ENCODE results near the gene VPS45.
"Not testable (repeated sequence)": the region's sequence is repeated elsewhere in the genome, so short reads cannot be mapped to it uniquely, and the experiment has no call there.

The VPS45 gene

DNA sequence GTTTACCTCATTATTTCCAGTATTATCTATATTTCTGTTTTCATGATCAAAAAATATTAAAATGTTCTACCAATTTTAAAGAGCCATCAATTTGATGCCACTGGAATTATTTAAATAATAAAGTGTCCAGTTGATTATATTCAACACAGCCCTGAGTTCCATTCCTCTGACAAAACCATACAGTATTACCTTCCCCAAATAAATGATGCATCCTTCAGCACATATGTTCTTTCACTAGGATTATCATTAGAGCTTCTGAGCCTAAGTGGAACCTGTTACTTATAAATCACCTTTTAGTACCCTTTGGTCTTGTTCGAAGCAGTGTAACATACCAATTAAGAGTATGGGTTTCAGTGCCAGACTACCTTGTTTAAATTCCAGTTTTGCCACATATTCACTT lies 64.8 kb downstream of the VPS45 start:
- no peak for DNase-seq (ENCODE audit: low read depth in 2 of 2)

DNA sequence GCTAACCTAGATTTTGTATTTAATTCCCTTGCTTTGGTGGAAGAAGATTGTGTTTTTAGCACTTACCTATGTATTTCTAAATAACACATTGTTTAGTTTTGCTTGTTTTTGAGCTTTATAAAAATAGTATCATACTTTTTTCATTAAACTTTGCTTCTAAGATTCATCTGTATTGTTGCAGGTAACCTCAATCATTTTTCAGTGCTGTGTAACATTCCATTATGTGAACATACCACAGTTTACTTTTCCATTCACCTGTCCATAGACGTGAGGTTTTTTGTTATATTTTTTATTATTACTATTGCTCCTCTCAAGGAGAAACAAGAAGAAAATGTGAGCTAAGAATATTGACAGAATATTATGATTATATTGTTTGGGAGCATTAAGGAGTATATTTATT lies 67.0 kb downstream of the VPS45 start:
- no peak for DNase-seq (ENCODE audit: low read depth in 2 of 2)

DNA sequence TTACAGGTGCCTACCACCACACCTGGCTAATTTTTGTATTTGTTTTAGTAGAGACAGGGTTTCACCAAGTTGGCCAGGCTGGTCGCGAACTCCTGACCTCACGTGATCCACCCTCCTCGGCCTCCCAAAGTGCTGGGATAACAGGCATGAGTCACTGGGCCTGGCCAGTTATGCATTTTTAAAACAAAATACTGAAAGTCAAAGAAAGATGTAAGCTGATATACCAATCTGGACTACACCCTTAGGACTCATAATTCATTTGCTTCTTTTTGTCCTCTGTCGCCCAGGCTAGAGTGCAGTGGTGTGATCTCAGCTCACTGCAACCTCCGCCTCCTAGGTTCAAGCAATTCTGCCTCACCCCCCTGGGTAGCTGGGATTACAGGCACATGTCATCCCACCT lies 67.8 kb downstream of the VPS45 start:
- not testable (repeated sequence) for DNase-seq (ENCODE audit: low read depth in 2 of 2)

DNA sequence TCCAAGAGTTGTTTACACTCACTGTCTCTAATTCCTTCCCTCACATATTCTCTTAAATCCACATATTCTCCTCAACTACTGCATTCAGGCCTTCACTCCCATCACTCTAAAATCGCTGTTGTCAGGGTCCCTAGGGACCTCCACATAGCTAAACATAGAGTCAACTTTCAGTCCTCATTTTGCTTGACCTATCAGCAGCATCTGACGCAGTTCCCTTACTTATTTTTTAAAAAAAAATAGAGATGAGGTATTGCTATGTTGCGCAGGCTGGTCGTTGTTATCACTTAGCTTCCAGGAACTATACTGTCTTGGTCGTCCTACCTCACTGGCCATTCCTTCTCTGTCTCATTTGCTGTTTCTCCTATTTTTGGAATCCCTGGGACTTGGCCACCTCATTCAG lies 70.5 kb downstream of the VPS45 start:
- DNase-seq (ENCODE audit: low read depth in 2 of 2), result no peak

DNA sequence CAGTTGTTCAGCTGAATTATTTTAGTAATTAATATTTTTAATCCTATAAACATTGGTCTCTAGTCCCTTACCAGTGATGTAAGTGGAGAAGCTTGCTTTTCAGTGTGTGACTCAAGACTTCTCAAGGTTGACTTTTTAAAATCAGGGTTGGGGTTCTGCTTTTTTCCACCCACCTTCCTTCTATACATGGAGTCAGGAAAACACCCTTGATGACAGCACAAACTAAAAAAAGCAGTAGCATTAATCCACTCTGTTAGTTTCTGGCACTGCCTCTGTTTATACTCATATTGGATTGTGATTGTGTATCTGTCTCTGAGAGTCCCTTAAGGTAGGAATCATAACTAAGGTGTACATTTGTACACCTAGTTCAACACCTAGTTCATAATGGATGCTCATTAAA lies 73.9 kb downstream of the VPS45 start:
- DNase-seq (ENCODE audit: low read depth in 2 of 2), result no peak

DNA sequence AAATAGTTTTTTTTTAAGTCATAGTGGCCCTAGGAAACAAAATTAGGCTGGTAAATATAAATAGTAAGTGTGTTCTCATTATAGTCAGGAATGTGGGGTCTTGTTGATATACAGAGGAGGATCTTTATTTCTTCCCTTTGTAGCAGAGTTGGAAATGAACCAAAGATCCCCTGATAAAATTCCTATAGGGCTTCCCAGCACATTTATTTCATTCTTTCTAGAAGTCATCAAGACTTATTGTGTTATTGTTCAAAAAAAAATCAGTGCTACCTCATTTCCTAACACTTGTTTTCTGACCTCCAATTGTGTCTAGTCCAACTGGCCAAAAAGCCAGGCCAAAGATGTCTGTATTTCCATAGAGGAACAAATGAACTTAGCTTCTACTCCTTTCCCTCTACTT lies 74.5 kb downstream of the VPS45 start:
- DNase-seq (ENCODE audit: low read depth in 2 of 2), result no peak

GRCh38 chr1:150144606-150145005 lies 77.0 kb downstream of the VPS45 start:
- DNase-seq (ENCODE audit: low read depth in 2 of 2), result no peak

DNA sequence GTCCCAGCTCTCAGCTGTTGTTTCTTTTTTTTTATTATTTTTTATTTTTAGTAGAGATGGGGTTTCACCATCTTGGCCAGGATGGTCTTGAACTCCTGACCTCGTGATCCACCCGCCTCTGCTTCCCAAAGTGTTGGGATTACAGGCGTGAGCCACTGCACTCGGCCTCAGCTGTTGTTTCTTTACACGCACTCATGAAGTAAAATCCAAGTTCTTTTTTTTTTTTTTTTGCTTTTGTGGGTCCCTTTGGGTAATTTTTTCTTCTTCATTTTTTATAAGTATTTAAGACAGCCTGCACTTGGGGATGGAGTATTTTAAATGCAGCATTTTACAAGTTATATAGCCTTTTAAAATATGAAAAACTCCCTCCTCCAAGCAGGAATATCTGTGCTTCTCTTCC lies 78.4 kb downstream of the VPS45 start:
- not testable (repeated sequence) for DNase-seq (ENCODE audit: low read depth in 2 of 2)

DNA sequence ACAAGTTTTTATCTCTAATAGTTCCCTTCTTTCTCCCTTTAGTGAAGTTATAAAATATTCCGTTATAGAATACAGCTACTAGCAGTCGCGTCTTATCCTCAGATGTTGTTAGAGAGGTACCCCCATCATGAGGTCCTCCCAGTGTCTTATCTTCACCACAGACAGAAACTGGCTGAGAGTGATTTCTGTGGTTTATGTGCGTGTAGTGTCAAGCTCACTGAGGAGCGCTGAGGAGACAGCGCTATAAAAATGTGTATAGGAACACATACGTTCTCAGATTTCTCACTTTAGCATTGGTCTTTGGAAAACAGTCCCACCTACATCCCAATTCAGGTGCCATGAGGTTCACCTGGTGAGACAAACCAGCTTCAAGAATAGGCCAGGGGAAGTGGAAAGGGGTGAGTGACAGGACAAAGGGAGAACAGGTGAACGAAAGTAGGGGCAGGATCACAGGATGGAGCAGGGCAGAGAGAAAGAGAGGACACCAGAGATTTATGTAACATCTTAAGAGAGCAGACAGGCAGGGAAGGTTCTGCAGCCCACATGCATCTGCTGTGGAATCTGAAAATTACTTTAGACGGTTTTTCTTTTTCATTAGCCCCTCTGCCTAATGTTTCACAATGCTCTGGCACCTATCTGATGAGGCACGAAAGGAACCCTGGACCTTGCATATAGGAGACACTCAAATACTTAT lies 79.4 kb downstream of the VPS45 start:
- no peak for DNase-seq (ENCODE audit: low read depth in 2 of 2)

- DNase-seq (ENCODE audit: low read depth in 2 of 2), result no peak
Observed at GRCh38 chr1:150148837-150149270, 81.3 kb downstream of the VPS45 start.

DNA sequence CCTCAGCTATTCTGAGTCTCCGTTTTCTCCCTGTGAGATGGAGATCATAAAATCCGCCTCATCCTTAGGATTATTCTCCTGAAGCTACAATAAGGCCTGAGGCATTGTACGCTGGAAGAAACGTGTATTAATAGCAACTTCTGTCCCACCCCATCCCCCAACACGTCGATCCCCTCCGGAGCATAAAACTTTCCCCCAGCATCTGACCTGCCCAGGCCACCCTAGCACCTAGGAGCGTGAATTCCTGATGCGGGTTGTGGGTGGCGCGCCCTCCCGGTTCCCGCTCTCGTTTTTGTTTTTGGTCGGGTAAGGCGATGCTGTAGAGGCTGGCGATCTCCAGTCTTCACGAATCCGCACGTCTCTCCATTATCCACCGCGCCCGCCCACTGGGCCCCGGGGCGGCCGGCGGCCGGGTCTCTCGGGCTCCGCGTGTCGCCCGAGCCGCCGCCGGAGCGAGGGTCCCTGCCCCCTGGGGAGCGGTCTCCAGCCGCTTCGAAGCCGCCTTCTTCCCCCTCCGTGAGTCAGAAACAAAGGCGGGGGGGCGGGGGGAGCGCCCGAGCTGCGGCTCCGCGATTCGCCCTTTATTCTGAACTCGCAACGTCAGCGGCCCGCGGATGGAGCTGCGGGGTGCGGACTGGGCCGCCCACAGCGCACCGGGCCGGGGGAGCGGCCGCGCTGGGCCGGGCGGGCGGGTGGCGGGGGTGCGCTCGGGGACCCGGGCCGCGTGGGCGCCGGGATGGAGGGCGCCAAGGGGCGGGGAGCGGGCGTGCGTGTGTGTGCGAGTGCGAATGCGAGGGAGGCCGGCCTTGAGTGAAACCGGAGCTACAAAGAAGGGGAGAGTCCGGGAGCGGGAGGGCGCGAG lies 81.9 kb downstream of the VPS45 start, which contains the start of gene PLEKHO1:
Gene PLEKHO1, plus strand, starts transcription at position 646 of the 862 bp plus-strand sequence. CDS start 342 bp downstream, outside the sequence.
- peak; percentile 73 to 77 for DNase-seq (ENCODE audit: low read depth in 2 of 2)

- no peak for DNase-seq (ENCODE audit: low read depth in 2 of 2)
Observed at GRCh38 chr1:150150133-150151021, 82.8 kb downstream of the VPS45 start.

DNA sequence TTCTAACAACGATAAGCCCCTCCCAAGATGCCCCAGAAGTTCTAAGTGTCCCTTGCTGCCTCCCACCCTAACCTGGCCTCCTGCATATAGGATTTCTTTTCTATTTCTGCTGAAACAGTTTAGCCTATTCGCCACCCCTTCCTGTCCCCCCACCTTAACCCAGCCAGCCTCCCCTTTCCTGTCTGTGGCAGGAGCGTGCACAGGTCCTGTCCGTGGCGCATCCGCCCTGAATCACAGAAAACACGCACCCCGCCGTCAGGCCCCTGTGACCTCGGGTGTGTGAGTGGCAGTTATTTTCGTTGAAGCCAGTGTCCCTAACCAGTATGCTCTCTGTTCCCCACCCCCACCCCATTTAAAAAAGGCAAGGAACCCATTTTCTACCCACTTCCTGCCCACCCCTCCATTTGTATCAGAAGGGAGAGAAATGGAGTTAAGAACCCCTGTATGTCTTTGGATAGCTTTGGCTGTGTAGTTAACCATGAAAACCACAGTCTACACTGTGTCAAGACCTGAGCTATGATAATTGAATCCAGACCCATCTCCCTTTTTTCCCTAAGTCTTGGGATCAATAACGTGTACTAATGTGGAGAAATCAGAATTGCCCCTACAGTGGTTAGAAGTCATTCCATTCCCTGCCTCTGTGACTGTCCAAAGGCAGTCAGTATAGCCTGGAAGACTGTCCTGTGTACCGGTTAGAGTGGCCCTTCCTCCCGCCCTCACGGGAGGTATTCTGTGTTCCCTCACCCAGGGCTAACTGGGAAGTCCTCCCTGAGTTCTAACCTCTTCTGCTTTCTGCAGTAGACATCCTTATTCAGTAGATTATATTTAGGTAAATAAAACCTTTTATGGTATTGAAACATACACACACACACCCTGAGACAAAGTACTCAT lies 84.0 kb downstream of the VPS45 start:
- DNase-seq (ENCODE audit: low read depth in 2 of 2), result peak; percentile 40 to 47

DNA sequence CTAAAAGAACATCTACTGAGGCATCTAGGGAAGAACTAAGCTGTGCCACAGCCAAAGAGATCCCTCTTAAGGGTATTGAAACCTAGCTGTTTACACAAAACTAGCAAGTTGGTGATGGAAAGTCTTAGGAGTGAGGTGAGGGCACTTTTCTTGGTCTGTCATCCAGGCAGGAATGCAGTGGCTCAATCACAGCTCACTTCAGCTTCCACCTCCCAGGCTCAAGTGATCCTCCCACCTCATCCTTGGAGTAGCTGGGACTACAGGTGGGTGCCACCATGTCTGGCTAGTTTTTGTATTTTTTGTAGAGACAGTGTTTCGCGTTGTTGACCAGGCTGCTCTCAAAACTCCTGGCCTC lies 84.6 kb downstream of the VPS45 start:
- no peak for DNase-seq (ENCODE audit: low read depth in 2 of 2)

GRCh38 chr1:150152772-150153456 lies 85.3 kb downstream of the VPS45 start:
- no peak for DNase-seq (ENCODE audit: low read depth in 2 of 2)

GRCh38 chr1:150154143-150154542 lies 86.6 kb downstream of the VPS45 start:
- no peak for DNase-seq (ENCODE audit: low read depth in 2 of 2)

DNA sequence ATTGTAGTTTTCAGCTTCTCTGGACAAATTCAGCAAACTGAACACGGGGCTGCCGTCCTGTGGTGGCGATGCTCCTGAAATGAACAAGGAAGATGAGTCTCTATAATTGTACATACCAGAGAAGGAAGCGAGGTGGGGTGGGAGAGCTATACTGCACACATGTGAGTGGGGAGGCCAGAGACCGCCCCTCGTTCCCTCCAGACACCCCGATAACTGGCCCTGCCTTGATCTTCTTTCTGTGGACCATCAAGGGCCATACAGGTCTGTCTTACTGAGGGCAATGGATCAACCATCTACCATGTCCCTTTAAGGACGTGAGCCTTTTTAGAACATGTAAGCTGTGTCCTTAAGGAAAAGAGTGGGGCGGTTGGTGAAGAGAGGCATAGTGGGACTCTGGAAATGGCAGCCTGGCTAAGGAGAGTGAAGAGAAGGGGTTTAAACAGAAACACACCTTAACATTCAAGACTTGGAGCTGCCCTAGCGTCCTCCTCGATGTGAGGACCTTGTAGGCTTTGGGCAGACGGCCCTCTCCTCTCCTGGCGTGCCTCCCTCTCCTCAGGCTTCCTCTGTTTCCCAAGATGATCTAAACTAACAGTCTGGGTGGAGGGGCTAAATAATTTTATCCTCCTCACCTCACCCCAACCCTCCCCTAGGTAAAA lies 88.0 kb downstream of the VPS45 start:
- DNase-seq (ENCODE audit: low read depth in 2 of 2), result no peak

DNA sequence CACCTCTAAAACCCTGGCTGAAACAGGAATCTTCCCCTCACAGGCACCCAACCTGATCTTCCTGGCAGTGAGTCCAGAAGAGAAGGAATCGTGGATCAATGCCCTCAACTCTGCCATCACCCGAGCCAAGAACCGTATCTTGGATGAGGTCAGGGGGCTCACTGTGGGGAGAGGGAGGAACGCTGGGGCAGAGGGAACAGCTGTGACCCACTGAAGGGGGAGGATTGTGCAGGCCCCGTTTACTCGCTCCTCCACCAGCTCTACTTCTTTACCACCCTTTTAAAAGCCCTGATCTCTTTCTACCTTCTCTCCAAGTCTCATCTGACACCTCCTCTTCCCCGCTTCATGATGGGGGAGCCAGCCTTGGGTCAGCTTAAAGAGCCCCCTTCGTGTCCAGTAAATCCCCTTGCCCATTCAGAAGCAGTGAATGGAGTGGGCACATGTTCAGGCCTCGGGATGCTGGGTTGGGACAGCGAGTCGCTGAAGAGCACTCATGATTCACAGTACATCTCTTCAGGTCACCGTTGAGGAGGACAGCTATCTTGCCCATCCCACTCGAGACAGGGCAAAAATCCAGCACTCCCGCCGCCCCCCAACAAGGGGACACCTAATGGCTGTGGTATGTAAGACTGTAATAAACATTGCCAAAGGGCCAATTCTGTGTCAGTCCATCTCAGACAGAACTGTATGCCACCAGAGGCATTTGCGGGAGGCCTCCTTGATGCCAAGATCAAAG lies 89.5 kb downstream of the VPS45 start:
- no peak for DNase-seq (ENCODE audit: low read depth in 2 of 2)

DNA sequence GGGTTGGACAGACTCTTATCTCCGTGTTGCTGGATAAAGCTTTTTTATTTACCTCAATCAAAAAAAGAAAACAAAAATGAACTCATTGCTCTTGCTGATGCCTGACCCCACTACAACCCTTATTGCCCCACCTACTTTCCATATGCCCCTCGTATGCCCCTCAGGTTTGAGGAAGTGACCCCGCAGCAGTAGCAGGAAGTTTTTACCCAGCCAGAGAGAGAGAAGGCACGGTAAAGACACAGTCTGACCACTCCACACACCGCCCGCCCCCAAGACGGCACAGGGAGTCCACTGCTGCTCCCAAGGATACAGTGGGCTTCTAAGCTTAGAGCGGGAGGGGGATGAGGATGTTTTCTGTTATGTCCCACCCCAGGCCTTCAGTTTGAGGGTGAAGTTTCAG lies 92.0 kb downstream of the VPS45 start:
- no peak for DNase-seq (ENCODE audit: low read depth in 2 of 2)

Measured in activated CD8-positive, alpha-beta memory T cell treated with anti-CD3 and anti-CD28 coated beads for 4 hours (primary cell).